ENCODE results near the gene ASPDH. TPM values are rescaled to one million over a fixed set of nuclear protein-coding genes. Genes with fewer than 3 reads are reported as not detected.

Gene ASPDH
- polyA plus RNA-seq, 2 of the 4 experiments (the other 2 are of a cell fraction), result not detected

- Histone ChIP-seq H3K4me3 (no peak overlapping the region), H3K4me2 (no peak overlapping the region), H3K27ac (no peak overlapping the region), H3K9me3 (no peaks in the 10 kb centered on the region; the same call in 2 of the 3 replicates), H3K4me1 (no peaks in the 10 kb centered on the region)
- FAIRE-seq (no peak), DNase-seq (ENCODE audit: low read depth in 1 of 2, low spot score in 1 of 2) (no peak), ATAC-seq (no peak)
- CTCF ChIA-PET, result interaction anchor here (1.0 to 10.7 kb wide), 5 partner anchors 12 to 261 kb away, joined by 3 to 91 read pairs (median 6); no protein-coding TSS in a partner anchor
- TF ChIP-seq FOSL2 (IDR thresholded peaks at IDR 0.05), result no peak
- TF ChIP-seq FOSL2 (CRISPR knock-in tag; IDR thresholded peaks at IDR 0.05), result no peak
- TF ChIP-seq, protein P1, sequence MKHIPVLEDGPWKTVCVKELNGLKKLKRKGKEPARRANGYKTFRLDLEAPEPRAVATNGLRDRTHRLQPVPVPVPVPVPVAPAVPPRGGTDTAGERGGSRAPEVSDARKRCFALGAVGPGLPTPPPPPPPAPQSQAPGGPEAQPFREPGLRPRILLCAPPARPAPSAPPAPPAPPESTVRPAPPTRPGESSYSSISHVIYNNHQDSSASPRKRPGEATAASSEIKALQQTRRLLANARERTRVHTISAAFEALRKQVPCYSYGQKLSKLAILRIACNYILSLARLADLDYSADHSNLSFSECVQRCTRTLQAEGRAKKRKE (CRISPR knock-in tag; IDR thresholded peaks at IDR 0.05; ENCODE audit: low read depth), result no peak
- no peak for TF ChIP-seq MAZ (IDR thresholded peaks at IDR 0.05; ENCODE audit: borderline replicate concordance, low read depth, low read length)
- no peak for TF ChIP-seq KDM5A (IDR thresholded peaks at IDR 0.05)
- TF ChIP-seq HOXB5 (CRISPR knock-in tag; IDR thresholded peaks at IDR 0.05), result no peak
- no peak for TF ChIP-seq CHD2 (IDR thresholded peaks at IDR 0.05; ENCODE audit: low read length, partially characterized antibody)
- TF ChIP-seq PHF8 (IDR thresholded peaks at IDR 0.05; ENCODE audit: borderline replicate concordance, low read depth), result no peak
- no peak for TF ChIP-seq SMC3 (IDR thresholded peaks at IDR 0.05)
- TF ChIP-seq KDM1A (IDR thresholded peaks at IDR 0.05; ENCODE audit: low read depth), result no peak
- TF ChIP-seq SREBF2 (IDR thresholded peaks at IDR 0.05), result no peak
- no peak for TF ChIP-seq RAD21 (conservative IDR thresholded peaks at IDR 0.05 in 1 of 2, IDR thresholded peaks at IDR 0.05 in 1 of 2)
- TF ChIP-seq CBX2 (IDR thresholded peaks at IDR 0.05; ENCODE audit: borderline replicate concordance, low read depth), result no peak
- TF ChIP-seq BHLHE40 (IDR thresholded peaks at IDR 0.05; ENCODE audit: low read depth, low read length), result no peak
- TF ChIP-seq EHF (CRISPR knock-in tag; IDR thresholded peaks at IDR 0.05), result no peak
- no peak for TF ChIP-seq E2F6 (IDR thresholded peaks at IDR 0.05; ENCODE audit: borderline replicate concordance, low read depth)
- TF ChIP-seq, protein P2, sequence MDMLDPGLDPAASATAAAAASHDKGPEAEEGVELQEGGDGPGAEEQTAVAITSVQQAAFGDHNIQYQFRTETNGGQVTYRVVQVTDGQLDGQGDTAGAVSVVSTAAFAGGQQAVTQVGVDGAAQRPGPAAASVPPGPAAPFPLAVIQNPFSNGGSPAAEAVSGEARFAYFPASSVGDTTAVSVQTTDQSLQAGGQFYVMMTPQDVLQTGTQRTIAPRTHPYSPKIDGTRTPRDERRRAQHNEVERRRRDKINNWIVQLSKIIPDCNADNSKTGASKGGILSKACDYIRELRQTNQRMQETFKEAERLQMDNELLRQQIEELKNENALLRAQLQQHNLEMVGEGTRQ (IDR thresholded peaks at IDR 0.05), result no peak
- no peak for TF ChIP-seq CBX8 (IDR thresholded peaks at IDR 0.05)
- no peak for TF ChIP-seq JUNB (IDR thresholded peaks at IDR 0.05)
- TF ChIP-seq NPAS2 (CRISPR knock-in tag; IDR thresholded peaks at IDR 0.05; ENCODE audit: borderline replicate concordance), result no peak
- 71% methylated on average over 10 of the region's 10 CpGs for WGBS (ENCODE audit: missing lambda C conversion rate)
- POLR2A ChIA-PET, result no interaction called here
Observed at GRCh38 chr19:50522881-50523280, 9.2 kb upstream of the ASPDH start.

GRCh38 chr19:50520822-50521465 lies 7.2 kb upstream of the ASPDH start:
- H3K9me3 ChIP-seq, result no peaks in the 10 kb centered on the region; the same call in 2 of the 3 replicates
- ChIA-PET POLR2A (no interaction called here), CTCF (interaction anchor here (0.6 to 10.7 kb wide), 5 partner anchors 16 to 855 kb away, joined by 3 to 91 read pairs (median 6); no protein-coding TSS in a partner anchor)

GRCh38 chr19:50519006-50519575 lies 5.4 kb upstream of the ASPDH start:
- POLR2A ChIA-PET, result no interaction called here
- WGBS (ENCODE audit: missing lambda C conversion rate), result 92% methylated on average over 40 of the region's 40 CpGs
- Histone ChIP-seq H3K27ac (no peak overlapping the region), H3K9me3 (no peaks in the 10 kb centered on the region; the same call in 2 of the 3 replicates), H3K4me2 (no peak overlapping the region), H3K4me3 (no peak overlapping the region), H3K4me1 (peaks cover 10% of the 10 kb centered on the region; the same call in 1 of the 3 replicates)
- FAIRE-seq (no peak), ATAC-seq (no peak), DNase-seq (ENCODE audit: low read depth in 1 of 2, low spot score in 1 of 2) (no peak)
- CTCF ChIA-PET, result interaction anchor here (0.6 to 5.6 kb wide), 6 partner anchors 16 to 151 kb away, joined by 3 to 38 read pairs (median 4); no protein-coding TSS in a partner anchor
- TF ChIP-seq FOSL2 (IDR thresholded peaks at IDR 0.05) (no peak), FOSL2 (CRISPR knock-in tag; IDR thresholded peaks at IDR 0.05) (no peak), EP300 (IDR thresholded peaks at IDR 0.05) (no peak), POLR2AphosphoS2 (conservative IDR thresholded peaks at IDR 0.05; ENCODE audit: low read length) (no peak), FOSB (CRISPR knock-in tag; IDR thresholded peaks at IDR 0.05) (no peak), HDAC2 (IDR thresholded peaks at IDR 0.05) (no peak), NR3C1 (IDR thresholded peaks at IDR 0.05) (no peak), JUNB (IDR thresholded peaks at IDR 0.05) (no peak), ZFP36 (IDR thresholded peaks at IDR 0.05; ENCODE audit: borderline replicate concordance, partially characterized antibody) (no peak), RNF2 (IDR thresholded peaks at IDR 0.05; ENCODE audit: borderline replicate concordance, low read depth) (no peak)
- TF ChIP-seq, protein P2 (IDR thresholded peaks at IDR 0.05), result no peak

More at GRCh38 chr19:50520822-50521465, 7.2 kb upstream of the ASPDH start:
- no peak overlapping the region for H3K4me2 ChIP-seq
- DNase-seq (ENCODE audit: low read depth in 1 of 2, low spot score in 1 of 2) (no peak), FAIRE-seq (no peak), ATAC-seq (no peak)
- no peak overlapping the region for H3K27ac ChIP-seq
- no peak overlapping the region for H3K4me3 ChIP-seq
- peaks cover 10% of the 10 kb centered on the region; the same call in 1 of the 3 replicates for H3K4me1 ChIP-seq
- no peak for TF ChIP-seq ZNF302 (CRISPR knock-in tag; IDR thresholded peaks at IDR 0.05)
- no peak for TF ChIP-seq HDAC2 (IDR thresholded peaks at IDR 0.05)
- no peak for TF ChIP-seq HOXB5 (CRISPR knock-in tag; IDR thresholded peaks at IDR 0.05)
- WGBS (ENCODE audit: missing lambda C conversion rate), result 66% methylated on average over 17 of the region's 17 CpGs

Measured in A549 (cell line).